Measurements from ENCODE around the gene FGA. TPM values are rescaled to one million over a fixed set of nuclear protein-coding genes. Genes with fewer than 3 reads are reported as not detected.

FGA gene
- not detected in 2 replicates for total RNA-seq

GRCh38 chr4:154590329-154591006, at the start of gene FGA:
Gene FGA (minus strand): TSS chr4:154590742. CDS start chr4:154590687, 55 bp downstream.

GRCh38 chr4:154612472-154613414, 22.2 kb upstream of the FGA start, which contains the start of gene FGG:
Gene FGG (minus strand): TSS chr4:154612656. CDS start chr4:154612609, 47 bp downstream.

GRCh38 chr4:154562697-154563254, 27.8 kb downstream of the FGA start, which contains the start of gene FGB:
Gene FGB (plus strand): TSS chr4:154563011. CDS start chr4:154563019, 8 bp downstream.

GRCh38 chr4:154549894-154550790, 40.4 kb downstream of the FGA start, which contains the start of gene PLRG1:
Gene PLRG1 (minus strand): TSS chr4:154550400. CDS start chr4:154550308, 92 bp downstream.

Other genes with a start within 250 kb of the FGA start
- not detected in 2 replicates for gene DCHS2, start 98.9 kb downstream of the FGA start, total RNA-seq
- 39.6 and 41.6 TPM in 2 replicates for gene PLRG1, start 40.3 kb downstream of the FGA start, total RNA-seq
- not detected in 2 replicates for gene FGB, start 27.7 kb downstream of the FGA start, total RNA-seq
- gene FGG, start 21.9 kb upstream of the FGA start, total RNA-seq, result not detected in 2 replicates
- under 0.01 and 0.12 TPM in 2 replicates for gene LRAT, start 153.3 kb upstream of the FGA start, total RNA-seq
- gene RBM46, start 190.5 kb upstream of the FGA start, total RNA-seq, result 0.34 TPM in 1 of 2 replicates, not detected in the other